ENCODE measurements around the gene MTREX.

The MTREX gene

GRCh38 chr5:55472642-55473041 is 164.9 kb downstream of the MTREX start:
- TF ChIP-seq, protein P1, sequence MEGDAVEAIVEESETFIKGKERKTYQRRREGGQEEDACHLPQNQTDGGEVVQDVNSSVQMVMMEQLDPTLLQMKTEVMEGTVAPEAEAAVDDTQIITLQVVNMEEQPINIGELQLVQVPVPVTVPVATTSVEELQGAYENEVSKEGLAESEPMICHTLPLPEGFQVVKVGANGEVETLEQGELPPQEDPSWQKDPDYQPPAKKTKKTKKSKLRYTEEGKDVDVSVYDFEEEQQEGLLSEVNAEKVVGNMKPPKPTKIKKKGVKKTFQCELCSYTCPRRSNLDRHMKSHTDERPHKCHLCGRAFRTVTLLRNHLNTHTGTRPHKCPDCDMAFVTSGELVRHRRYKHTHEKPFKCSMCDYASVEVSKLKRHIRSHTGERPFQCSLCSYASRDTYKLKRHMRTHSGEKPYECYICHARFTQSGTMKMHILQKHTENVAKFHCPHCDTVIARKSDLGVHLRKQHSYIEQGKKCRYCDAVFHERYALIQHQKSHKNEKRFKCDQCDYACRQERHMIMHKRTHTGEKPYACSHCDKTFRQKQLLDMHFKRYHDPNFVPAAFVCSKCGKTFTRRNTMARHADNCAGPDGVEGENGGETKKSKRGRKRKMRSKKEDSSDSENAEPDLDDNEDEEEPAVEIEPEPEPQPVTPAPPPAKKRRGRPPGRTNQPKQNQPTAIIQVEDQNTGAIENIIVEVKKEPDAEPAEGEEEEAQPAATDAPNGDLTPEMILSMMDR (conservative IDR thresholded peaks at IDR 0.05; ENCODE audit: low read length): no peak
- no peak overlapping the region for H3K4me3 ChIP-seq (ENCODE audit: low read length)
- DNase-seq (ENCODE audit: low read depth): no peak

All from AG10803 (cell line).